K562 (cell line): Measurements from ENCODE around the gene BRWD1. TPM values are rescaled to one million over a fixed set of nuclear protein-coding genes. Genes with fewer than 3 reads are reported as not detected.

Experiments
- ARNT ChIP-seq, 2 experiments: fragments of 450-650 bp; IDR thresholded peaks; 2 replicates each; pipeline ENCODE4 v1.6.1; 2016; ENCODE audit warnings: mild to moderate bottlenecking in 1 of 2
- ASH1L ChIP-seq: fragments of 450-650 bp; IDR thresholded peaks from 2 replicates; pipeline ENCODE4 v1.6.1; 2018; ENCODE audit warnings: borderline replicate concordance, mild to moderate bottlenecking, low read depth; ENCODE audit not compliant: partially characterized antibody
- CREBBP ChIP-seq: IDR thresholded peaks from one replicate; pipeline ENCODE4 v1.6.1; 2012; ENCODE audit warnings: low read depth, mild to moderate bottlenecking, control low read depth, inconsistent platforms, low read length
- CTCF ChIP-seq, 3 experiments: IDR thresholded peaks in 2 of 3; conservative IDR thresholded peaks in 1 of 3; 2 replicates each; pipeline ENCODE4 v1.5.1; 2011 to 2012; ENCODE audit warnings: low read length in 3 of 3, mild to moderate bottlenecking in 3 of 3, control low read depth in 2 of 3, improper control_type of control experiment in 1 of 3, inconsistent platforms in 1 of 3, low read depth in 1 of 3, mixed read lengths in 1 of 3, moderate library complexity in 1 of 3; ENCODE audit not compliant: insufficient read depth in 2 of 3
- FOXJ3 ChIP-seq: sonication (generic); formaldehyde crosslinking; IDR thresholded peaks from 2 replicates; pipeline ENCODE4 v1.4.0; 2020; ENCODE audit warnings: mild to moderate bottlenecking, missing genetic modification reagents
- FOXP4 ChIP-seq: sonication (generic); formaldehyde crosslinking; IDR thresholded peaks from 2 replicates; pipeline ENCODE4 v1.8.0; 2022; ENCODE audit warnings: mild to moderate bottlenecking, missing genetic modification reagents, borderline replicate concordance
- GTF2F1 ChIP-seq: IDR thresholded peaks from 2 replicates; pipeline ENCODE4 v1.6.1; 2011; ENCODE audit warnings: low read depth, low read length, improper control_type of control experiment
- KDM1A ChIP-seq, 2 experiments: fragments of 450-650 bp; IDR thresholded peaks; 2 replicates each; pipeline ENCODE4 v1.6.1; 2016; ENCODE audit warnings: mild to moderate bottlenecking in 2 of 2
- KDM4B ChIP-seq, 2 experiments: fragments of 450-650 bp in 1 of 2; sonication (generic) in 1 of 2; IDR thresholded peaks; 2 replicates each; pipeline ENCODE4 v1.6.1; 2016 to 2017; ENCODE audit warnings: borderline replicate concordance in 2 of 2, antibody characterized with exemption in 1 of 2, low read depth in 1 of 2, mild to moderate bottlenecking in 1 of 2
- MCM5 ChIP-seq: fragments of 450-650 bp; IDR thresholded peaks from 2 replicates; pipeline ENCODE4 v1.6.1; 2016; ENCODE audit warnings: low read depth
- MYBL2 ChIP-seq, 2 experiments: fragments of 450-650 bp in 1 of 2; sonication (generic) in 1 of 2; formaldehyde crosslinking in 1 of 2; IDR thresholded peaks; 2 replicates each; pipeline versions ENCODE4 v1.6.1 to v1.8.1; 2017 to 2022; ENCODE audit warnings: borderline replicate concordance in 1 of 2, inconsistent platforms in 1 of 2, low read depth in 1 of 2, mild to moderate bottlenecking in 1 of 2, missing genetic modification reagents in 1 of 2, moderate library complexity in 1 of 2
- NFXL1 ChIP-seq: fragments of 450-650 bp; formaldehyde crosslinking; IDR thresholded peaks from 2 replicates; pipeline ENCODE4 v1.4.0; 2021; ENCODE audit warnings: mild to moderate bottlenecking
- POLR3G ChIP-seq: IDR thresholded peaks from 2 replicates; pipeline ENCODE4 v1.6.1; 2011; ENCODE audit not compliant: insufficient read length, insufficient replicate concordance; ENCODE audit errors: extremely low read depth
- SLC30A9 ChIP-seq: fragments of 250-450 bp; sonication (Bioruptor Pico); IDR thresholded peaks from 2 replicates; pipeline ENCODE4 v1.8.0; 2022; ENCODE audit warnings: mild to moderate bottlenecking, moderate library complexity
- SRF ChIP-seq, 2 experiments: fragments of 250-450, 450-650 bp in 1 of 2; sonication (Bioruptor Pico) in 1 of 2; sonication (generic) in 1 of 2; formaldehyde crosslinking; IDR thresholded peaks; 2 replicates each; pipeline versions ENCODE4 v1.5.0 to v1.5.1; 2020 to 2022; ENCODE audit warnings: mild to moderate bottlenecking in 1 of 2, missing genetic modification reagents in 1 of 2
- SRSF3 ChIP-seq: fragments of 200-400 bp; formaldehyde crosslinking; IDR thresholded peaks from 2 replicates; pipeline ENCODE4 v1.6.1; 2016; ENCODE audit warnings: mild to moderate bottlenecking, low read length, moderate library complexity; ENCODE audit not compliant: insufficient read depth
- TARDBP ChIP-seq: fragments of 450-650 bp; IDR thresholded peaks from 2 replicates; pipeline ENCODE4 v1.6.1; 2016
- TCFL5 ChIP-seq: fragments of 250-450 bp; sonication (Bioruptor Pico); conservative IDR thresholded peaks from 2 replicates; pipeline ENCODE4 v1.6.1; 2021; ENCODE audit warnings: mild to moderate bottlenecking, moderate library complexity, matching md5 sums
- TRIM28 ChIP-seq: fragments of 450-650 bp; IDR thresholded peaks from 2 replicates; pipeline ENCODE4 v1.6.1; 2017
- ZNF511 ChIP-seq: sonication (generic); formaldehyde crosslinking; IDR thresholded peaks from 2 replicates; pipeline ENCODE4 v1.8.0; 2022; ENCODE audit warnings: mild to moderate bottlenecking, missing genetic modification reagents
- ZNF512 ChIP-seq: IDR thresholded peaks from 2 replicates; pipeline ENCODE4 v1.6.1; 2016; ENCODE audit warnings: missing genetic modification characterization, missing compliant biosample characterization
- ZNF589 ChIP-seq: fragments of 200-800 bp; sonication (Bioruptor generic); IDR thresholded peaks from 2 replicates; pipeline ENCODE4 v1.6.1; 2016; ENCODE audit warnings: low read depth, missing genetic modification characterization, missing compliant biosample characterization
- ZNF766 ChIP-seq: fragments of 200-800 bp; sonication (Bioruptor generic); conservative IDR thresholded peaks from 2 replicates; pipeline ENCODE4 v1.6.1; 2016; ENCODE audit warnings: missing genetic modification characterization, missing compliant biosample characterization
- polyA plus RNA-seq, 8 experiments: library from polyadenylated mRNA; depleted of rRNA in 4 of 8; stranded (reverse) in 5 of 8; unstranded in 3 of 8; fragments of >200 nt; fragmentation: Nextera tagmentation in 2 of 8; fragmentation: Illumina TruSeq in 1 of 8; extraction: Ambion mirVana in 2 of 8; extraction: Trizol in 1 of 8; gene quantifications; 2 replicates each; pipeline versions ENCODE4 v1.2.1 to v1.2.3, GENCODE V29; 2011 to 2014; ENCODE audit warnings: inconsistent platforms in 1 of 8, missing spikeins in 1 of 8
- total RNA-seq, 7 experiments: library from RNA; depleted of rRNA in 6 of 7; stranded (reverse); fragments of >200 nt in 6 of 7; fragmentation: Illumina TruSeq in 2 of 7; extraction: Trizol in 2 of 7; gene quantifications; 2 replicates each; pipeline versions ENCODE4 v1.2.1 to v1.2.3, GENCODE V29; 2011 to 2021; ENCODE audit warnings: low replicate concordance in 1 of 7

The BRWD1 gene
- total and polyA plus RNA-seq, 9 of the 15 experiments (the other 6 are each of a cell fraction or from before 2014, with no cell fraction given): 10.1 to 60.2 (median 34.1) TPM

GRCh38 chr21:39313571-39314142 lies at the start of gene BRWD1 (continued):
- TF ChIP-seq ZNF511 (CRISPR knock-in tag) (peak; percentile 92), TRIM28 (peak; percentile 88), ASH1L (peak; percentile 53), SLC30A9 (CRISPR knock-in tag) (no peak), FOXP4 (0 out of 2 replicates have a peak, but pooled peaks have one; percentile 23), ZNF589 (CRISPR knock-in tag) (peak; percentile 96), MYBL2 (IDR thresholded peaks at IDR 0.05; ENCODE audit: low read depth) (no peak; the same call in 1 of the 2 replicates), MYBL2 (CRISPR knock-in tag; IDR thresholded peaks at IDR 0.05; ENCODE audit: borderline replicate concordance) (no peak), TCFL5 (no peak), POLR3G (no peak), MCM5 (no peak), KDM4B (IDR thresholded peaks at IDR 0.05; ENCODE audit: borderline replicate concordance in 2 of 2, low read depth in 1 of 2) (peak in 1 of 2 experiments; percentile 94; a peak in 1 of 4 replicates), GTF2F1 (peak; percentile 69), CREBBP (no peak), ZNF512 (no peak), KDM1A (IDR thresholded peaks at IDR 0.05) (peak; percentile 42 to 87; a peak in 3 of 4 replicates), TARDBP (peak; percentile 96), SRSF3 (no peak), ZNF766 (peak; percentile 79; the same call in 1 of the 2 replicates), SRF (CRISPR knock-in tag; IDR thresholded peaks at IDR 0.05) (peak; percentile 48 to 61; a peak in 2 of 4 replicates), NFXL1 (no peak), FOXJ3 (no peak), ARNT (IDR thresholded peaks at IDR 0.05) (peak in 1 of 2 experiments; percentile 83; a peak in 3 of 4 replicates), CTCF (IDR thresholded peaks at IDR 0.05 in 2 of 3, conservative IDR thresholded peaks at IDR 0.05 in 1 of 3; ENCODE audit: insufficient read depth in 2 of 3, low read depth in 1 of 3, low read length in 3 of 3) (peak; percentile 54 to 76 (median 71))
